HEK293 (cell line): ENCODE results near the gene PDGFD.

Experiments
- CTCF ChIA-PET: fragments of 350-600 bp; formaldehyde crosslinking; extraction: SDS; loops from one replicate; lab custom pipeline; 2021; ENCODE audit warnings: antibody characterized with exemption; lab: Yijun Ruan, JAX
- POLR2A ChIA-PET: fragments of 300-600 bp; formaldehyde crosslinking; extraction: SDS; loops from one replicate; lab custom pipeline; 2020; ENCODE audit warnings: antibody characterized with exemption, inconsistent platforms; lab: Yijun Ruan, JAX
- H3K27ac ChIP-seq: fragments of 200-500 bp; sonication (Bioruptor generic); 2 replicates; pipeline ENCODE4 v1.5.1; 2014; ENCODE audit warnings: low read depth, low read length, control low read depth, inconsistent platforms; ENCODE audit errors: extremely low read depth
- H3K36me3 ChIP-seq, 2 experiments: fragments of 200-500 bp in 1 of 2; sonication (Bioruptor generic) in 1 of 2; 1 replicate in 1 of 2; 2 replicates in 1 of 2; pipeline ENCODE4 v1.5.1; 2014 to 2017; ENCODE audit warnings: inconsistent platforms in 2 of 2, low read length in 2 of 2; ENCODE audit not compliant: control insufficient read depth in 2 of 2, insufficient read depth in 1 of 2
- H3K4me1 ChIP-seq: fragments of 200-500 bp; sonication (Bioruptor generic); 2 replicates; pipeline ENCODE4 v1.5.1; 2014; ENCODE audit warnings: mild to moderate bottlenecking, low read length, inconsistent platforms; ENCODE audit not compliant: control insufficient read depth, insufficient read depth
- H3K4me3 ChIP-seq: 2 replicates; pipeline ENCODE4 v1.5.1; 2011; ENCODE audit warnings: low read depth, mild to moderate bottlenecking, control low read depth, low read length, moderate library complexity
- H3K9me3 ChIP-seq: fragments of 200-500 bp; sonication (Bioruptor generic); 2 replicates; pipeline ENCODE4 v1.5.1; 2014; ENCODE audit warnings: low read depth, low read length, inconsistent platforms; ENCODE audit not compliant: control insufficient read depth, insufficient read depth
- GLI2 ChIP-seq: fragments of 450-650 bp; formaldehyde crosslinking; IDR thresholded peaks from 2 replicates; pipeline ENCODE4; 2017; ENCODE audit warnings: missing biosample characterization, missing genetic modification characterization, low read depth, borderline replicate concordance
- RBAK ChIP-seq: fragments of 450-650 bp; formaldehyde crosslinking; IDR thresholded peaks from 2 replicates; pipeline ENCODE4 v1.5.1; 2016; ENCODE audit warnings: missing biosample characterization, missing genetic modification characterization
- ZBTB48 ChIP-seq: fragments of 450-650 bp; formaldehyde crosslinking; IDR thresholded peaks from 2 replicates; pipeline ENCODE4 v1.5.1; 2016; ENCODE audit warnings: missing biosample characterization, missing genetic modification characterization
- ZEB2 ChIP-seq: fragments of 450-650 bp; formaldehyde crosslinking; IDR thresholded peaks from 2 replicates; pipeline ENCODE4 v1.5.1; 2016; ENCODE audit warnings: missing biosample characterization, missing genetic modification characterization
- ZNF175 ChIP-seq: fragments of 450-650 bp; formaldehyde crosslinking; IDR thresholded peaks from 2 replicates; pipeline ENCODE4 v1.5.1; 2016; ENCODE audit warnings: missing biosample characterization, missing genetic modification characterization
- ZNF248 ChIP-seq: fragments of 450-650 bp; formaldehyde crosslinking; IDR thresholded peaks from 2 replicates; pipeline ENCODE4 v1.5.1; 2017; ENCODE audit warnings: missing biosample characterization, missing genetic modification characterization
- ZNF311 ChIP-seq: fragments of 450-650 bp; formaldehyde crosslinking; IDR thresholded peaks from 2 replicates; pipeline ENCODE4 v1.5.1; 2017; ENCODE audit warnings: missing biosample characterization, missing genetic modification characterization, borderline replicate concordance
- ZNF37A ChIP-seq: fragments of 450-650 bp; IDR thresholded peaks from 2 replicates; pipeline ENCODE4 v1.5.1; 2018; ENCODE audit warnings: missing biosample characterization, missing genetic modification characterization
- ZNF548 ChIP-seq: fragments of 450-650 bp; formaldehyde crosslinking; IDR thresholded peaks from 2 replicates; pipeline ENCODE4 v1.5.1; 2016; ENCODE audit warnings: missing biosample characterization, missing genetic modification characterization
- ZNF549 ChIP-seq: fragments of 450-650 bp; IDR thresholded peaks from 2 replicates; pipeline ENCODE4 v1.5.1; 2018; ENCODE audit warnings: missing biosample characterization, missing genetic modification characterization, mild to moderate bottlenecking, inconsistent platforms, moderate library complexity
- ZNF629 ChIP-seq: fragments of 450-650 bp; formaldehyde crosslinking; IDR thresholded peaks from 2 replicates; pipeline ENCODE4 v1.5.1; 2017; ENCODE audit warnings: missing biosample characterization, missing genetic modification characterization
- ZNF670 ChIP-seq: fragments of 450-650 bp; formaldehyde crosslinking; IDR thresholded peaks from 2 replicates; pipeline ENCODE4 v1.5.1; 2016; ENCODE audit warnings: missing biosample characterization, missing genetic modification characterization, low read depth
- ZNF707 ChIP-seq: fragments of 450-650 bp; formaldehyde crosslinking; IDR thresholded peaks from 2 replicates; pipeline ENCODE4 v1.5.1; 2016; ENCODE audit warnings: missing biosample characterization, missing genetic modification characterization
- ZXDB ChIP-seq: fragments of 450-650 bp; formaldehyde crosslinking; IDR thresholded peaks from 2 replicates; pipeline ENCODE4 v1.5.1; 2016; ENCODE audit warnings: missing biosample characterization, missing genetic modification characterization
- TF ChIP-seq, protein P1 (sequence below): fragments of 450-650 bp; formaldehyde crosslinking; IDR thresholded peaks from 2 replicates; pipeline ENCODE4 v1.5.1; 2017; ENCODE audit warnings: missing biosample characterization, missing genetic modification characterization
- TF ChIP-seq, protein P2 (sequence below): fragments of 450-650 bp; formaldehyde crosslinking; IDR thresholded peaks from 2 replicates; pipeline ENCODE4 v1.5.1; 2016; ENCODE audit warnings: missing biosample characterization, missing genetic modification characterization, low read depth
- TF ChIP-seq, protein P3 (sequence below): fragments of 450-650 bp; formaldehyde crosslinking; IDR thresholded peaks from 2 replicates; pipeline ENCODE4 v1.5.0; 2017; ENCODE audit warnings: missing biosample characterization, missing genetic modification characterization, borderline replicate concordance

Gene PDGFD

DNA sequence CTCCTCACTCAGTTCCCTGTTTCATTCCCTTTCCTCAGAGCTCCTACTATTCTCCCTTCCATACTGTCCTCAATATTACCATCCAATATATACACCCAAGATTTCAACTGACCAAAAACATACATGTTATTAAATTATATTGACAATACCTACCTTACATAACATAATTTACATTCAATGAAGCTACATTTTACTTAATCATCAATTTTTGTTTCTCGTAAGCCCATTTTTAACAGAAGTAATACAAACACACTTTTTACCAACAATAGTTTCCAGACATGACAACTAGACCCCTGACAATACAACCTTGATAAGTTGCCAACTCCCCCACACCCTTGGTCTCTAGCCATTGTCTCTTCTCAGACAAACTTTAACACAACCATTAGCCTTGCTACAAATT is 273.3 kb downstream of the PDGFD start (continued):
- TF ChIP-seq ZEB2 (tag by site-specific recombination) (no peak), ZNF707 (tag by site-specific recombination) (no peak), GLI2 (tag by site-specific recombination) (no peak), ZNF549 (no peak)

DNA sequence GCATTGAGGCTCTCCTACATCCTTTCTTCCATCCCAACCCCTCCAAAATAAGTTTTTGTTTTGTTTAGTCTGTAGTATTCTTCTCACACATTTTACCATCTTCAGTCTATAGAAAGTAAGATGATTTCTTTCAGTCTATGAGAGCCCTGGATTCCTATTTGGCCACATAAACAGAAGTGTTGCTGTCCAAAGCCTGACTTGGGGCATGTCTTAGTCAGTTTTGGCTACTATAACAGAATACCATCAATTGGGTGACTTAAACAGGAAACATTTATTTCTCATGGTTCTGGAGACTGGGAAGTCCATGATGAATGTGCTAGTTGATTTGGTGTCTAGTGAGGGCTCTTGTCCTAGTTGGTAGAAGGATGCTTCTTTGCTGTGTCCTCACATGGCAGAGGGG is 274.3 kb downstream of the PDGFD start:
- CTCF ChIA-PET: no interaction called here
- Histone ChIP-seq H3K4me1 (no peaks in the 10 kb centered on the region), H3K9me3 (no peaks in the 10 kb centered on the region), H3K27ac (no peak overlapping the region), H3K36me3 (no peaks in the 10 kb centered on the region), H3K4me3 (no peak overlapping the region)
- POLR2A ChIA-PET: no interaction called here
- TF ChIP-seq ZNF629 (tag by site-specific recombination) (no peak), ZXDB (tag by site-specific recombination) (no peak), ZNF548 (tag by site-specific recombination) (no peak), RBAK (tag by site-specific recombination) (no peak), ZBTB48 (tag by site-specific recombination) (no peak), ZNF311 (tag by site-specific recombination) (no peak), ZNF175 (no peak)
- TF ChIP-seq, protein P1, sequence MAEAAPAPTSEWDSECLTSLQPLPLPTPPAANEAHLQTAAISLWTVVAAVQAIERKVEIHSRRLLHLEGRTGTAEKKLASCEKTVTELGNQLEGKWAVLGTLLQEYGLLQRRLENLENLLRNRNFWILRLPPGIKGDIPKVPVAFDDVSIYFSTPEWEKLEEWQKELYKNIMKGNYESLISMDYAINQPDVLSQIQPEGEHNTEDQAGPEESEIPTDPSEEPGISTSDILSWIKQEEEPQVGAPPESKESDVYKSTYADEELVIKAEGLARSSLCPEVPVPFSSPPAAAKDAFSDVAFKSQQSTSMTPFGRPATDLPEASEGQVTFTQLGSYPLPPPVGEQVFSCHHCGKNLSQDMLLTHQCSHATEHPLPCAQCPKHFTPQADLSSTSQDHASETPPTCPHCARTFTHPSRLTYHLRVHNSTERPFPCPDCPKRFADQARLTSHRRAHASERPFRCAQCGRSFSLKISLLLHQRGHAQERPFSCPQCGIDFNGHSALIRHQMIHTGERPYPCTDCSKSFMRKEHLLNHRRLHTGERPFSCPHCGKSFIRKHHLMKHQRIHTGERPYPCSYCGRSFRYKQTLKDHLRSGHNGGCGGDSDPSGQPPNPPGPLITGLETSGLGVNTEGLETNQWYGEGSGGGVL: no peak

DNA sequence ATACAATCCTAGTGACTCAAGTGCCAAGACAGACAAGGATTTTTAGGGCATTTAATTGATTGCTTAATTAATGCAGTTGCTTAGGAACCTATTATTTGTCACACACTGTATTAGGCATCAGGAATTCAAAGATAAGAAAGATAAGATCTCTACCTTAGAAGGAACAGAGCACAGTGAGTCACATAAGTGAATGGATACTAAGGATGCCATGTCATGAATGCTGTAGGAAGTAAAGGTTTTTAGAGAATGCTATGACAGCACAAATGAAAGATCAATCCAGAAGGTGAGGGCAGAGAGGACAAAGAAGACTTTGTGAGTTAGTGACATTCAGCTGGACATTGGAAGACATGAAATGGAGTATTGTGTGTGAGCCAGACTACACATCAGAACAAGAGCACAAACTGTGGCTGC is 275.4 kb downstream of the PDGFD start:
- Histone ChIP-seq H3K36me3 (no peaks in the 10 kb centered on the region), H3K4me3 (no peak overlapping the region), H3K4me1 (no peaks in the 10 kb centered on the region), H3K27ac (no peak overlapping the region), H3K9me3 (no peaks in the 10 kb centered on the region)
- CTCF ChIA-PET: no interaction called here
- POLR2A ChIA-PET: no interaction called here
- TF ChIP-seq, protein P2, sequence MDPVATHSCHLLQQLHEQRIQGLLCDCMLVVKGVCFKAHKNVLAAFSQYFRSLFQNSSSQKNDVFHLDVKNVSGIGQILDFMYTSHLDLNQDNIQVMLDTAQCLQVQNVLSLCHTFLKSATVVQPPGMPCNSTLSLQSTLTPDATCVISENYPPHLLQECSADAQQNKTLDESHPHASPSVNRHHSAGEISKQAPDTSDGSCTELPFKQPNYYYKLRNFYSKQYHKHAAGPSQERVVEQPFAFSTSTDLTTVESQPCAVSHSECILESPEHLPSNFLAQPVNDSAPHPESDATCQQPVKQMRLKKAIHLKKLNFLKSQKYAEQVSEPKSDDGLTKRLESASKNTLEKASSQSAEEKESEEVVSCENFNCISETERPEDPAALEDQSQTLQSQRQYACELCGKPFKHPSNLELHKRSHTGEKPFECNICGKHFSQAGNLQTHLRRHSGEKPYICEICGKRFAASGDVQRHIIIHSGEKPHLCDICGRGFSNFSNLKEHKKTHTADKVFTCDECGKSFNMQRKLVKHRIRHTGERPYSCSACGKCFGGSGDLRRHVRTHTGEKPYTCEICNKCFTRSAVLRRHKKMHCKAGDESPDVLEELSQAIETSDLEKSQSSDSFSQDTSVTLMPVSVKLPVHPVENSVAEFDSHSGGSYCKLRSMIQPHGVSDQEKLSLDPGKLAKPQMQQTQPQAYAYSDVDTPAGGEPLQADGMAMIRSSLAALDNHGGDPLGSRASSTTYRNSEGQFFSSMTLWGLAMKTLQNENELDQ (tag by site-specific recombination): no peak
- TF ChIP-seq, protein P3, sequence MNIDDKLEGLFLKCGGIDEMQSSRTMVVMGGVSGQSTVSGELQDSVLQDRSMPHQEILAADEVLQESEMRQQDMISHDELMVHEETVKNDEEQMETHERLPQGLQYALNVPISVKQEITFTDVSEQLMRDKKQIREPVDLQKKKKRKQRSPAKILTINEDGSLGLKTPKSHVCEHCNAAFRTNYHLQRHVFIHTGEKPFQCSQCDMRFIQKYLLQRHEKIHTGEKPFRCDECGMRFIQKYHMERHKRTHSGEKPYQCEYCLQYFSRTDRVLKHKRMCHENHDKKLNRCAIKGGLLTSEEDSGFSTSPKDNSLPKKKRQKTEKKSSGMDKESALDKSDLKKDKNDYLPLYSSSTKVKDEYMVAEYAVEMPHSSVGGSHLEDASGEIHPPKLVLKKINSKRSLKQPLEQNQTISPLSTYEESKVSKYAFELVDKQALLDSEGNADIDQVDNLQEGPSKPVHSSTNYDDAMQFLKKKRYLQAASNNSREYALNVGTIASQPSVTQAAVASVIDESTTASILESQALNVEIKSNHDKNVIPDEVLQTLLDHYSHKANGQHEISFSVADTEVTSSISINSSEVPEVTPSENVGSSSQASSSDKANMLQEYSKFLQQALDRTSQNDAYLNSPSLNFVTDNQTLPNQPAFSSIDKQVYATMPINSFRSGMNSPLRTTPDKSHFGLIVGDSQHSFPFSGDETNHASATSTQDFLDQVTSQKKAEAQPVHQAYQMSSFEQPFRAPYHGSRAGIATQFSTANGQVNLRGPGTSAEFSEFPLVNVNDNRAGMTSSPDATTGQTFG: no peak
- no peak for TF ChIP-seq ZNF670 (tag by site-specific recombination)
- TF ChIP-seq ZNF37A (tag by site-specific recombination): no peak
- TF ChIP-seq ZNF248 (tag by site-specific recombination): no peak
